Lung (tissue), 12 donors: ENCODE results near the gene SART3. TPM values are rescaled to one million over a fixed set of nuclear protein-coding genes. Genes with fewer than 3 reads are reported as not detected.

Experiments
- ATAC-seq: fragments of 200-7000 bp; cut with Tn5 transposase; one replicate; pipeline ENCODE4 v1.9.1; 2020; ENCODE audit warnings: moderate number of reproducible peaks; ENCODE audit not compliant: insufficient read depth, low FRiP score
- DNase-seq, 3 donors: peaks; one replicate each; pipeline ENCODE4 v3.0.0-alpha.2; 2013 to 2017
- H3K27ac ChIP-seq, 2 donors: one replicate each; pipeline ENCODE4 v1.5.1; 2013; ENCODE audit warnings: mild to moderate bottlenecking in 2 of 2, moderate library complexity in 2 of 2, control low read depth in 1 of 2, inconsistent platforms in 1 of 2, low read depth in 1 of 2, low read length in 1 of 2
- H3K27me3 ChIP-seq, 3 donors: one replicate each; pipeline ENCODE4 v1.5.1; 2013; ENCODE audit warnings: low read length in 2 of 3; ENCODE audit not compliant: control insufficient read depth in 3 of 3, insufficient read depth in 3 of 3
- H3K36me3 ChIP-seq, 4 donors: one replicate each; pipeline ENCODE4 v1.5.1; 2013; ENCODE audit warnings: low read length in 4 of 4, mild to moderate bottlenecking in 1 of 4, moderate library complexity in 1 of 4; ENCODE audit not compliant: control insufficient read depth in 4 of 4, insufficient read depth in 4 of 4
- H3K4me1 ChIP-seq, 5 donors: one replicate each; pipeline ENCODE4 v1.5.1; 2013; ENCODE audit warnings: low read length in 5 of 5, mild to moderate bottlenecking in 2 of 5, moderate library complexity in 1 of 5; ENCODE audit not compliant: control insufficient read depth in 5 of 5, insufficient read depth in 5 of 5
- H3K4me3 ChIP-seq: one replicate; pipeline ENCODE4 v1.5.1; 2013; ENCODE audit warnings: mild to moderate bottlenecking, control low read depth, moderate library complexity
- H3K9ac ChIP-seq, 2 donors: one replicate each; pipeline ENCODE4 v1.5.1; 2013; ENCODE audit warnings: low read length in 2 of 2, control low read depth in 1 of 2; ENCODE audit not compliant: insufficient read depth in 1 of 2
- H3K9me3 ChIP-seq, 4 donors: one replicate each; pipeline ENCODE4 v1.5.1; 2013; ENCODE audit warnings: low read length in 3 of 4, mild to moderate bottlenecking in 1 of 4, moderate library complexity in 1 of 4; ENCODE audit not compliant: control insufficient read depth in 4 of 4, insufficient read depth in 3 of 4
- WGBS, 2 donors: extraction: QIAGEN DNeasy Blood & Tissue Kit; methylation state at CpG; one replicate each; pipeline ENCODE4 v1.1.7; 2013; 5-methylcytosine and 5-hydroxymethylcytosine counted together
- polyA plus RNA-seq, 2 donors: library from polyadenylated mRNA; stranded (reverse); fragments of 200-250 nt; gene quantifications; one replicate each; pipeline ENCODE4 v1.2.1, GENCODE V29; 2013
- total RNA-seq, 2 donors: library from RNA; depleted of rRNA in 1 of 2; stranded (reverse); fragments of >200 nt in 1 of 2; gene quantifications; one replicate each; pipeline ENCODE4 v1.2.1, GENCODE V29; 2014 to 2021
- TF ChIP-seq, protein P1 (sequence below): IDR thresholded peaks from 2 replicates; pipeline ENCODE4 v1.5.1; 2012; ENCODE audit warnings: mild to moderate bottlenecking; ENCODE audit errors: control extremely low read depth, extremely low read depth
- donor health status: control.
- donor health status: control.
- donor health status: Bipolar disorder and iron deficiency.
- donor health status: healthy.
- donor health status: DM: yes; HTN: yes; CAD: no.

Gene SART3
- total and polyA plus RNA-seq, 4 donors = 12.2 to 107 (median 34.9) TPM

DNA sequence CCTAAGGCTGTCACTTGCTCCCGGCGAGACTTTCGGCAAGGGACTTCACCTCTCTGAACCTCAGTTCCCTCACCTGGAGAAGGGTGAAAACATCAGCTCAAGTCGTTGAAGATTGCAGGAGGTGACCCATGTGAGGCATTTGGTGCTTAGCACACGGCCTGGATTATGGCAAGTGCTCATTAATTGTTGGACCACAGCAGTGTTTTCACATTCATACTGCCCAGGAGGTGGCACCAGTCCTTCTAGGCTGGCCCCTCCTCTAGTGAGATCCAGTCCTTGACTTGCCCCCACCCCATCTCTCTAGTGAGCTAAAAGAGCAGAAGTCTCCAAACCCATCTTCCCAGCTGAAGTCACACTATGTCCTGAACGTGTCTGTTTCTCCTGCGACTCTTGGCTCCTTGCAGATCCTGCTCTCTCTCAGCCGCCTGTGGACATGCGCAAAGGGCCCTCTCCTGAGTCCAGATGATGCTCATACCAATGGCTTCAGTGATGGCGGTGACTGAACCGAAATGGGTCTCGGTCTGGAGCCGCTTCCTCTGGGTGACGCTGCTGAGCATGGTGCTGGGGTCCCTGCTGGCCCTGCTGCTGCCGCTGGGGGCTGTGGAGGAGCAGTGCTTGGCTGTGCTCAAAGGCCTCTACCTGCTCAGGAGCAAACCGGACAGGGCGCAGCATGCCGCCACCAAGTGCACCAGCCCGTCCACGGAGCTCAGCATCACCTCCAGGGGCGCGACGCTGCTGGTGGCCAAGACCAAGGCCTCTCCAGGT, 44.3 kb downstream of the SART3 start:
- Histone ChIP-seq H3K36me3 (peaks cover 4 to 30% (median 14%) of the 10 kb centered on the region in 4 donors), H3K4me1 (peaks cover 0 to 6% (median 3%) of the 10 kb centered on the region in 5 donors), H3K9me3 (no peaks in the 10 kb centered on the region), H3K27me3 (no peaks in the 10 kb centered on the region), H3K27ac (no peak overlapping the region), H3K4me3 (no peak overlapping the region), H3K9ac (no peak overlapping the region)
- TF ChIP-seq, protein P1, sequence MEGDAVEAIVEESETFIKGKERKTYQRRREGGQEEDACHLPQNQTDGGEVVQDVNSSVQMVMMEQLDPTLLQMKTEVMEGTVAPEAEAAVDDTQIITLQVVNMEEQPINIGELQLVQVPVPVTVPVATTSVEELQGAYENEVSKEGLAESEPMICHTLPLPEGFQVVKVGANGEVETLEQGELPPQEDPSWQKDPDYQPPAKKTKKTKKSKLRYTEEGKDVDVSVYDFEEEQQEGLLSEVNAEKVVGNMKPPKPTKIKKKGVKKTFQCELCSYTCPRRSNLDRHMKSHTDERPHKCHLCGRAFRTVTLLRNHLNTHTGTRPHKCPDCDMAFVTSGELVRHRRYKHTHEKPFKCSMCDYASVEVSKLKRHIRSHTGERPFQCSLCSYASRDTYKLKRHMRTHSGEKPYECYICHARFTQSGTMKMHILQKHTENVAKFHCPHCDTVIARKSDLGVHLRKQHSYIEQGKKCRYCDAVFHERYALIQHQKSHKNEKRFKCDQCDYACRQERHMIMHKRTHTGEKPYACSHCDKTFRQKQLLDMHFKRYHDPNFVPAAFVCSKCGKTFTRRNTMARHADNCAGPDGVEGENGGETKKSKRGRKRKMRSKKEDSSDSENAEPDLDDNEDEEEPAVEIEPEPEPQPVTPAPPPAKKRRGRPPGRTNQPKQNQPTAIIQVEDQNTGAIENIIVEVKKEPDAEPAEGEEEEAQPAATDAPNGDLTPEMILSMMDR = no peak
- DNase-seq = no peak
- 88 to 94% methylated on average over 23 of the region's 23 CpGs for WGBS, 2 donors
- no peak for ATAC-seq

DNA sequence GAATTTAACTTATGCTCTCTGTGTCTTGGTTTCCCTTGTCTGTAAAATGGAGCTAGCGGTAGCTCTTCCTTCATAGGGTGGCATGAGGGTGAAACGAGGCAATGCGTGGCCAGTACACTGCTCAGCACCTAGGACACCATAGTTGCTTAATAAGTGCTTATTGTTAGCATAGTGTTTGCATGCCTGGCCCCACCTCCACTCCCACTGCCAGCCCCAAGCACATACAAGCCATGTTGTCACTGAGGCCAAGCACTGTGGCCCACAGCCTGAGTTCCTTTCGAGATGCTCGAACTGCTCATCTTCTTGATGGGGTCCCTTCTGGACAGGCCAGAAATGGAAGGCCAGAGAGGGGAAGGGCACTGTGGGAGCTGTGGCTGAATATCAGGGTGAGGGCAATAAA, 45.1 kb downstream of the SART3 start:
- Histone ChIP-seq H3K27ac (no peak overlapping the region), H3K4me1 (peaks cover 0 to 6% (median 3%) of the 10 kb centered on the region in 5 donors), H3K9me3 (no peaks in the 10 kb centered on the region), H3K36me3 (peaks cover 0 to 26% (median 9%) of the 10 kb centered on the region in 4 donors), H3K4me3 (peak overlapping the region; percentile 89), H3K9ac (peak overlapping the region in 1 of 2 donors; percentile 28), H3K27me3 (no peaks in the 10 kb centered on the region)
- ATAC-seq (no peak), DNase-seq (no peak)
- WGBS, 2 donors = 58 to 60% methylated on average over 5 of the region's 5 CpGs
- TF ChIP-seq, protein P1 = no peak

DNA sequence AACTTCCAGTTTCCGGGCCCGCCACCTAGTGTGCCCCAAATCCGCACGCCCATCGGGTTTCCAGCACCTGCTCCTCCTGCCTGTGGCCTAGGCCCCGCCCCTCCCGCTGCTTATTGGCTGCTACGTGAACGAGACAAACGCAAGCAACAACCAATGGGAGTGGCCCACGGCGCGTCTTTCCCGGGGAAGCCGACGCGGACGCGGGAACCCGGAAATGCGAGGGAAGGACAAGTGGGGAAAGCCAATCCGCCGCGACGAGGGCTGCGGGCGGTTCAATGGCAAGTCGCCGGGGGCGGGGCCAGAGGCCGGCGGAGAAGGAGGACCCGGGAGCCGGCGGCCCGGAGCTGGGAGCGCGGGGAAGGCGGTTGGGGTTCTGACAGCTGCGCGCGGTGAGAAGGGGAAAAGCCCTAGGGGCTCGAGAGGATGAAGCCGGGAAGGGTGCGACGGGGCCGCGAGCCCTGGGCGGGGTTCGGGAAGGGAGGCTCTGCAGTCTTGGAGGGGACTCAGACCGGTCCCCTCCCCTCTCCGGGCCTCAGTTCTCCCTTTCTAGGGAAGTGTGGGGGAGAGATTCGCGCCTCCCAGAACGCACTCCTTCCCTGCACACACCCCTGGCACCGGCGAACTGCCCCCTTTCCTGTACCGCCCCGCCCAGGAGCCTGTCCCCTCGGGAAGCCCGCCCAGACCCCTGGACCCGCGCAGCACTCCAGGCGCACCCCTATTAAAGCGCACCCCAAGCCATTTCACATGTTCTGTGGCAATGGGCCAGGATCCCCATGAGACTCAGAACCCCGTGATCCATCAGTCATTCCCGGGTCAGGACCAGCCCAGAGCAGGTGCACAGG, 45.8 kb downstream of the SART3 start, which contains the start of gene FICD:
Gene FICD, plus strand, starts transcription at position 305 of the 842 bp plus-strand sequence. CDS start 1,696 bp downstream, outside the sequence.
- no peaks in the 10 kb centered on the region for H3K27me3 ChIP-seq
- H3K4me1 ChIP-seq = peaks cover 0 to 6% (median 3%) of the 10 kb centered on the region in 5 donors
- TF ChIP-seq, protein P1 = no peak
- ATAC-seq (peak; percentile 96), DNase-seq (peak; percentile 99)
- no peaks in the 10 kb centered on the region for H3K9me3 ChIP-seq
- peak within 1 kb of the TSS in 1 of 2 donors; percentile 28 for H3K9ac ChIP-seq
- WGBS, 2 donors = 0 to 1% methylated on average over 61 to 67 of the region's 67 CpGs
- H3K36me3 ChIP-seq = peaks cover 0 to 26% (median 6%) of the 10 kb centered on the region in 4 donors
- H3K4me3 ChIP-seq = peak within 1 kb of the TSS; percentile 89
- peak within 1 kb of the TSS; percentile 58 to 82 for H3K27ac ChIP-seq
